GM12878 (cell line): ENCODE measurements around the gene DYNC2H1. TPM values are rescaled to one million over a fixed set of nuclear protein-coding genes. Genes with fewer than 3 reads are reported as not detected.

ENCODE experiments used
- ATAC-seq: fragments of 200-7000 bp; cut with Tn5 transposase; 3 replicates; pipeline ENCODE4 v1.9.1; 2020; ENCODE audit warnings: mild to moderate bottlenecking, moderate library complexity
- BruUV-seq: library from RNA; stranded (reverse); fragments of 400-500 nt; replicated peaks from 2 replicates; lab custom pipeline; 2021; lab: Mats Ljungman, UMichigan
- CTCF ChIA-PET: fragments of 300-600 bp; sonication (Branson Sonifier 250); formaldehyde crosslinking; extraction: SDS; loops from one replicate; lab custom pipeline; 2021; ENCODE audit warnings: inconsistent platforms; lab: Yijun Ruan, JAX
- POLR2A ChIA-PET: fragments of 350-600 bp; formaldehyde crosslinking; extraction: SDS; loops from one replicate; lab custom pipeline; 2021; ENCODE audit warnings: inconsistent platforms; lab: Charles Lee
- RAD21 ChIA-PET: fragments of 300-600 bp; sonication (Branson Sonifier 250); formaldehyde crosslinking; loops from one replicate; lab custom pipeline; 2023; ENCODE audit warnings: antibody characterized with exemption; ENCODE audit not compliant: unreplicated experiment; lab: Charles Lee
- SMC1A ChIA-PET: fragments of 300-600 bp; sonication (Branson Sonifier 250); formaldehyde crosslinking; loops from one replicate; lab custom pipeline; 2023; ENCODE audit not compliant: unreplicated experiment, uncharacterized antibody; lab: Charles Lee
- DNase-seq: peaks from one replicate; pipeline ENCODE4 v3.0.0-alpha.2; 2011; ENCODE audit warnings: low read depth, low spot score
- FAIRE-seq: peaks from 3 replicates; lab custom pipeline; 2011; peaks lifted over from hg19 to GRCh38; lab: Jason Lieb, UNC
- H2AFZ ChIP-seq: 2 replicates; pipeline ENCODE4 v1.6.0; 2011; ENCODE audit warnings: low read depth, low read length, control low read depth; ENCODE audit not compliant: control insufficient read depth
- H3K27ac ChIP-seq: 2 replicates; pipeline ENCODE4 v1.5.1; 2011; ENCODE audit warnings: control low read depth; ENCODE audit not compliant: control insufficient read depth, insufficient read depth
- H3K27me3 ChIP-seq, 2 experiments: replicated peaks in 1 of 2; 2 replicates each; pipeline versions ENCODE4 v1.6.0 to v1.6.1; 2011; ENCODE audit warnings: low read length in 1 of 2; ENCODE audit not compliant: control insufficient read depth in 2 of 2, insufficient read depth in 2 of 2
- H3K36me3 ChIP-seq, 2 experiments: 2 replicates each; pipeline ENCODE4 v1.5.1; 2011; ENCODE audit warnings: low read length in 1 of 2; ENCODE audit not compliant: control insufficient read depth in 2 of 2, insufficient read depth in 2 of 2
- H3K4me1 ChIP-seq: 2 replicates; pipeline ENCODE4 v1.6.1; 2011; ENCODE audit warnings: mild to moderate bottlenecking, low read length, moderate library complexity, mixed read lengths; ENCODE audit not compliant: control insufficient read depth, insufficient read depth
- H3K4me2 ChIP-seq: 2 replicates; pipeline ENCODE4 v1.6.0; 2011; ENCODE audit warnings: control low read depth; ENCODE audit not compliant: control insufficient read depth, insufficient read depth
- H3K4me3 ChIP-seq: fragments of 200-600 bp; sonication (generic); 2 replicates; pipeline ENCODE4 v1.5.1; 2016
- H3K79me2 ChIP-seq: 2 replicates; pipeline ENCODE4 v1.6.0; 2011; ENCODE audit warnings: low read length; ENCODE audit not compliant: control insufficient read depth, insufficient read depth
- H3K9ac ChIP-seq: 2 replicates; pipeline ENCODE4 v1.8.0; 2011; ENCODE audit warnings: low read length, control low read depth, mixed read lengths; ENCODE audit not compliant: control insufficient read depth, insufficient read depth
- H3K9me3 ChIP-seq: replicated peaks from 3 replicates; pipeline ENCODE4 v1.5.1; 2011; ENCODE audit warnings: mild to moderate bottlenecking, low read length; ENCODE audit not compliant: control insufficient read depth, insufficient read depth
- H4K20me1 ChIP-seq: 2 replicates; pipeline ENCODE4 v1.6.0; 2011; ENCODE audit not compliant: control insufficient read depth, insufficient read depth
- ESRRA ChIP-seq: IDR thresholded peaks from 2 replicates; pipeline ENCODE4 v1.6.1; 2012; ENCODE audit warnings: mild to moderate bottlenecking, low read length, improper control_type of control experiment
- NFXL1 ChIP-seq: fragments of 450-650 bp; IDR thresholded peaks from 2 replicates; pipeline ENCODE4 v1.6.1; 2017; ENCODE audit warnings: antibody characterized with exemption, mild to moderate bottlenecking, borderline replicate concordance
- PML ChIP-seq: IDR thresholded peaks from 2 replicates; pipeline ENCODE4 v1.6.1; 2012; ENCODE audit warnings: low read length, inconsistent platforms
- YY1 ChIP-seq: IDR thresholded peaks from 2 replicates; pipeline ENCODE4 v1.6.1; 2011; ENCODE audit warnings: low read depth, mild to moderate bottlenecking, low read length
- ZBED1 ChIP-seq: IDR thresholded peaks from 2 replicates; pipeline ENCODE4 v1.6.1; 2016; ENCODE audit warnings: borderline replicate concordance
- ZZZ3 ChIP-seq: IDR thresholded peaks from 2 replicates; pipeline ENCODE4 v1.6.1; 2011; ENCODE audit warnings: low read depth; ENCODE audit not compliant: control insufficient read depth, insufficient read length
- WGBS: methylation state at CpG from one replicate; pipeline ENCODE4 v1.1.6; 2016; ENCODE audit warnings: low lambda C conversion rate; ENCODE audit not compliant: insufficient replicate concordance, insufficient coverage; ENCODE audit errors: missing lambda C conversion rate; 5-methylcytosine and 5-hydroxymethylcytosine counted together
- in situ Hi-C: fragments of 300-500 bp; cut with MboI; formaldehyde crosslinking; loops from 9 replicates; pipeline ENCODE4 v1.14.3; 2018; ENCODE audit warnings: mixed read lengths
- intact Hi-C: fragments of 100-400 bp; cut with micrococcal nuclease; formaldehyde crosslinking; loops from one replicate; pipeline ENCODE4 v1.14.2; 2022; ENCODE audit not compliant: unreplicated experiment
- polyA plus RNA-seq, 11 experiments: library from polyadenylated mRNA; depleted of rRNA in 4 of 11; unstranded in 6 of 11; stranded (reverse) in 5 of 11; fragments of >200 nt; fragmentation: Nextera tagmentation in 4 of 11; fragmentation: Illumina TruSeq in 1 of 11; extraction: Ambion mirVana in 4 of 11; extraction: Trizol in 1 of 11; gene quantifications; 1 replicate in 1 of 11; 2 replicates in 10 of 11; pipeline versions ENCODE4 v1.2.1 to v1.2.3, GENCODE V29; 2011 to 2016; ENCODE audit warnings: inconsistent platforms in 2 of 11, missing spikeins in 2 of 11, low read depth in 1 of 11
- total RNA-seq, 4 experiments: library from RNA; depleted of rRNA in 3 of 4; stranded (reverse); fragments of >200 nt in 3 of 4; fragmentation: Illumina TruSeq in 1 of 4; extraction: Trizol in 1 of 4; gene quantifications; 2 replicates each; pipeline versions ENCODE4 v1.2.1 to v1.2.3, GENCODE V29; 2013 to 2021
- TF ChIP-seq, protein P1 (sequence below), 3 experiments: IDR thresholded peaks in 2 of 3; conservative IDR thresholded peaks in 1 of 3; 2 replicates each; pipeline ENCODE4 v1.5.1; 2011; ENCODE audit warnings: low read depth in 3 of 3, low read length in 3 of 3, mild to moderate bottlenecking in 3 of 3, control low read depth in 2 of 3, moderate library complexity in 2 of 3, inconsistent platforms in 1 of 3, mixed read lengths in 1 of 3; ENCODE audit not compliant: control insufficient read depth in 2 of 3, insufficient read depth in 1 of 3; ENCODE audit errors: extremely low read depth in 1 of 3

Gene DYNC2H1
- total and polyA plus RNA-seq, 10 of the 15 experiments (the other 5 are each of a cell fraction or from before 2014, with no cell fraction given) = 0.12 to 3.9 (median 0.23) TPM; not detected in 2

DNA sequence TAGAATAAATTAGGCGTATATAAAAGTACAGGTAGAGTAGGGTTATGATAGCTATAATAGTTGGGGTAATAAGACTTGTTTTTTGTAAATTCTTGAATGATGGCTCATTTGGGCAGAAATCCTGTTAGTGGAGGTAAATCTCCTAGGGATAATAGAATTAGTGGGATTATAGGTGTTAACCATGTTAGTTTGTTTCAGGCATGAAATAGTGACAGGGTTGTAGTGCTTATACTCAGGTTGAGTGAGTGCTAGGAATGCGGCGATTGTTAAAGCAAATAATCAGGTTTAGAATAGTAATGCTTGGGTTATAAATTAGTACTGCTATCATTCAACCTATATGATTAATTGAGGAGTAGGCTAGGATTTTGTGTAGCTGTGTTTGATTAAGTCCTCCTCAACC is 297.1 kb downstream of the DYNC2H1 start:
- DNase-seq (no peak), ATAC-seq (no peak), FAIRE-seq (no peak)
- no peaks in the 10 kb centered on the region for H3K79me2 ChIP-seq
- H3K4me3 ChIP-seq = no peak overlapping the region
- no peak overlapping the region for H2AFZ ChIP-seq
- no peak overlapping the region for H3K27ac ChIP-seq
- H3K4me1 ChIP-seq = no peaks in the 10 kb centered on the region
- H3K9me3 ChIP-seq = no peaks in the 10 kb centered on the region
- RAD21 ChIA-PET = no interaction called here
- SMC1A ChIA-PET = no interaction called here
- WGBS = 61% methylated on average over 3 of the region's 3 CpGs
- H3K4me2 ChIP-seq = no peak overlapping the region
- in situ Hi-C loops = no loop called here
- no peak for TF ChIP-seq NFXL1
- TF ChIP-seq, protein P1, sequence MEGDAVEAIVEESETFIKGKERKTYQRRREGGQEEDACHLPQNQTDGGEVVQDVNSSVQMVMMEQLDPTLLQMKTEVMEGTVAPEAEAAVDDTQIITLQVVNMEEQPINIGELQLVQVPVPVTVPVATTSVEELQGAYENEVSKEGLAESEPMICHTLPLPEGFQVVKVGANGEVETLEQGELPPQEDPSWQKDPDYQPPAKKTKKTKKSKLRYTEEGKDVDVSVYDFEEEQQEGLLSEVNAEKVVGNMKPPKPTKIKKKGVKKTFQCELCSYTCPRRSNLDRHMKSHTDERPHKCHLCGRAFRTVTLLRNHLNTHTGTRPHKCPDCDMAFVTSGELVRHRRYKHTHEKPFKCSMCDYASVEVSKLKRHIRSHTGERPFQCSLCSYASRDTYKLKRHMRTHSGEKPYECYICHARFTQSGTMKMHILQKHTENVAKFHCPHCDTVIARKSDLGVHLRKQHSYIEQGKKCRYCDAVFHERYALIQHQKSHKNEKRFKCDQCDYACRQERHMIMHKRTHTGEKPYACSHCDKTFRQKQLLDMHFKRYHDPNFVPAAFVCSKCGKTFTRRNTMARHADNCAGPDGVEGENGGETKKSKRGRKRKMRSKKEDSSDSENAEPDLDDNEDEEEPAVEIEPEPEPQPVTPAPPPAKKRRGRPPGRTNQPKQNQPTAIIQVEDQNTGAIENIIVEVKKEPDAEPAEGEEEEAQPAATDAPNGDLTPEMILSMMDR (IDR thresholded peaks at IDR 0.05 in 2 of 3, conservative IDR thresholded peaks at IDR 0.05 in 1 of 3; ENCODE audit: control insufficient read depth in 2 of 3, extremely low read depth in 1 of 3, insufficient read depth in 1 of 3, low read depth in 3 of 3, low read length in 3 of 3) = no peak
- TF ChIP-seq YY1 = no peak
- no peak for TF ChIP-seq PML
- no peak for TF ChIP-seq ESRRA
- TF ChIP-seq ZBED1 = no peak
- TF ChIP-seq ZZZ3 = no peak
- TF ChIP-seq, all 136 proteins: peak for 0
- intact Hi-C loops = no loop called here
- Histone ChIP-seq H4K20me1 (no peaks in the 10 kb centered on the region), H3K27me3 (no peaks in the 10 kb centered on the region), H3K9ac (no peak overlapping the region), H3K36me3 (no peaks in the 10 kb centered on the region)
- CTCF ChIA-PET = no interaction called here
- POLR2A ChIA-PET = interaction anchor here (0.6 kb wide), 1 partner anchor 1160 kb away, joined by 6 read pairs; no protein-coding TSS in a partner anchor
- BruUV-seq = no TSS peak
